Activated T-helper 1 cell treated with Interleukin-2 at 50 U/mL for 16 hours (primary cell): ENCODE measurements around the gene OCSTAMP.

Experiments used
- DNase-seq: peaks from one replicate; pipeline ENCODE4 v3.0.0-alpha.2; 2020; ENCODE audit warnings: low read depth

OCSTAMP gene

DNA sequence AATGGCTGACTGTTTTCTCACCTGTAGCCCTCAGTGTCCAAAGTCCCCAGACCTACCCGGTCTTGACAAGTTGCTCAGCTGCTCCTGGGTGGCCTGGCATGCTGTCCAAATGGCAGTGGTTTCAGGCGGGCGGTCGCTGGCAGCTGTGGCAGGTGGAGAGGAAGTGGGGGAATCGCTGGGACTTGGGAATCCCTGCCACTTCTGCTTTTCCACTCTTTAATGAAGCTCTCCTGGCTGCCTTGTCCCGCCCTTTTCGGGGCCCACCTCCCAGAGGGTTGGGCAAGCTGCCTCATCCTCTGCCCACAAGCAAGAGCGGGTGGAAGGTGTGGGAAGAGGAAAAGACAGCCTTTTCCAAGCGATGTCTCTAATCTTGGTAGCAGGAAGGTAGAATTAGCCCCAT lies at the start of gene OCSTAMP:
TSS of gene OCSTAMP (minus strand) at position 194 of the 400 bp plus-strand sequence. CDS start at position 100, 94 bp downstream.
- no peak for DNase-seq

GRCh38 chr20:46599227-46599987 lies 49.0 kb upstream of the OCSTAMP start:
- no peak for DNase-seq

DNA sequence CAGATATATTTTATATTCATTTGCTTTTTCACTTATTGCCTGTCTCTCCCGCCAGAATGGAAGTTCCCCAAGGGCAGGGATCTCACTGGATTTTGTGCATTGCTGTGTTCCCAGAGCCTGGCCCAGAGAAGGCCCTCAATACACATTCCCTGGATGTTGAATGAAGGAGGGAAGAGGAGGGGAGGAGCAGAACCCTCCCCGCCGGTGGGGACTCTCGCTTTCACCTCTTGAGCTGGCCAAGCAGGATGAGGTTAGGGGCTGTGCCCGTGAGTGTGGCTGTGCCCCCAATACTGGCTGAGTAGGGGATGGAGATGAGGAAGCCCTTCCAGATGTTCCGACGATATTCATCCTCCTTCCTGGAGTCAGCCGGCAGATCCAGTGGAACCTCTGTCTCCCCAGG lies 45.5 kb upstream of the OCSTAMP start:
- DNase-seq = no peak

DNA sequence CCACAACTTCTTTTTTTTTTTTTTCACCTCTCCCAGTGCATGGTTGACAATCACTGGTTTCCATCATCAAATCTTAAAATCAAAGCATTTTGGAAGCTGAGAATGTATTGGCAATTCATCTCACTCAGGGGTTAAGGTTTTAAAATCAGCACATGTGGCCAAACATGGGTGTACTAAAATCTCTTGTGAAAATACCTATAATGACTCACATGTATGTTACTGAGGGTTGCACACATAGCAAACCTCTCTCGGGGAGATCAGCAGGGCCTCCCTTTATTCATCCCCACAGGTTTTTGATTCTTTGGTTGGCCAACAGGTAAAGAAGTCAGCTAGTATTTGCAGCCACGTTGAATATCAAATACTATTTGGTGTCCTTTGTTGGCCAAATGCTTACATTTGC lies 44.3 kb upstream of the OCSTAMP start:
- DNase-seq = no peak

DNA sequence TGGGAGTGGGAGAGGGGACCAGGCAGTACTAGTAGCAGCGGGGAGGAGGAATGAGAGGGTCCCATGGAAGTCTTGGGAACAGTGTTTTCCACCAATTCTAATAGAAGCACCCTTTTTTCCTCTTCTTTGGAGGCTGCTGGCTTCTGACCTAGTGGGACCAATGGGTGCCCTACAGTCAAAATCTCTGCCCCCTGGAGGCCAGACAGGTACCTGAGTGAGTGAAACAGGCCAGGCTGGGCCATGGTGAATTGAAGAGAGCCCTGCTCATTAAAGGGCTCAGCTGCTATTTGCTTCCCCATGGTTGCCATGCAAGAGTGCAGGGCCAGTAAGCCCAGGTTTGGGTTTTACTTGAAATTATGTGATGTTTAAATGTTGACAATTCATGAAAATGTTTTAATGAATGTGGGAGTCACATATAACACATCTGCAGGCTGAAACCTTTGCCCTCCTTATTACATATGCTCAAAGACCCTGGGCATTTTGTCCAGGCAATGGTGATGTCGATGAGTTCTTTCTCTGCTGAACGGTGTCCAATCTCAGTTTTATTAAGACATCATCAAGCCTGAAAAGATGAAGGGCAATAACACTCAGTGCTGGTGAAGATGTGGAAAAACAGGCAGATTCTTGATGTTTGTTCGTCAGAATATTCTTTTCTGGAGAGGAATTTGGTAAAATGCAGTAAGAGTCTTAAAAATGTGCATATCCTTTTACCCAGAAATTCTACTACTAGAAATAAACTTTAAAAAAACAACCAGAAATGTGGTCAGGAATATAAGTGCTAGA lies 42.3 kb upstream of the OCSTAMP start:
- DNase-seq = no peak

GRCh38 chr20:46590443-46590842 lies 40.0 kb upstream of the OCSTAMP start:
- no peak for DNase-seq

- no peak for DNase-seq
Measured at GRCh38 chr20:46588532-46589511, 38.4 kb upstream of the OCSTAMP start.

DNA sequence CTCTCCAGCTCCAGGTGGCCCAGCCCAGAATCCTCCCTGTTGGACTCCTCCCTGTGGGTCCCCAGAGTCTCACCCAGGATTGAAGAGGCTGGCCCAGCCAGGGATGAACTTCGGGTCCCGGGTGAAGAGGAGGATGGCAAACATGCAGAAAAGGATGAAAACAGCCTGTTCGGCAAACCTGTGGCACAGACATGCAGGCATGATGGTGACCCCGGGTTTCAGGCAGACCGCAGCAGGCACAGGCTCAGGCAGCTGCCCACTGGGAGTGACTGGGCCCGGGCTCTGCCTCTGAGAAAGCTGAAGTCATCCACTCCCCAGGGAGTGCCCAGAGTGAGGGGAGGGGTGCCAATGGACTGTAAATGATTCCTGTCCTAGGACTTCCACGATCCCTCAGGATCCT lies 37.5 kb upstream of the OCSTAMP start:
- DNase-seq = no peak

GRCh38 chr20:46586724-46587123 lies 36.3 kb upstream of the OCSTAMP start:
- no peak for DNase-seq

DNA sequence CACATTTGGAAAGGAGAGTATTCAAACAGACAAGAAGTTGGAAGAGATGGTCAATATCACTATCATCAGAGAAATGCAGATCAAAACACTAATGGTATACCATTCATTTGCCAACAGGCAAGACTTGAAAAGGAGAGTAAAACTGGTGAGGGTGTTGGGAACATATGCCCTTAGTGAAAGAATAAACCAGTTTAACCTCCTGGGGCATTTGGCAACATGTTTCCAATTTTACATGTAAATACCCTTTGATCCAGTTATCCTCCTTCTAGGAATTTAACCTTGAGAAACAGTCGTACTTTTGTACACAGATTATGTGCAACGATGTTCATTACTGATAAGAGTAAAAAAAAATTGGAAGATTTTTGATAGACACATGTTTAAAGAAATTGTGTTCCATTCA lies 34.1 kb upstream of the OCSTAMP start:
- no peak for DNase-seq

DNA sequence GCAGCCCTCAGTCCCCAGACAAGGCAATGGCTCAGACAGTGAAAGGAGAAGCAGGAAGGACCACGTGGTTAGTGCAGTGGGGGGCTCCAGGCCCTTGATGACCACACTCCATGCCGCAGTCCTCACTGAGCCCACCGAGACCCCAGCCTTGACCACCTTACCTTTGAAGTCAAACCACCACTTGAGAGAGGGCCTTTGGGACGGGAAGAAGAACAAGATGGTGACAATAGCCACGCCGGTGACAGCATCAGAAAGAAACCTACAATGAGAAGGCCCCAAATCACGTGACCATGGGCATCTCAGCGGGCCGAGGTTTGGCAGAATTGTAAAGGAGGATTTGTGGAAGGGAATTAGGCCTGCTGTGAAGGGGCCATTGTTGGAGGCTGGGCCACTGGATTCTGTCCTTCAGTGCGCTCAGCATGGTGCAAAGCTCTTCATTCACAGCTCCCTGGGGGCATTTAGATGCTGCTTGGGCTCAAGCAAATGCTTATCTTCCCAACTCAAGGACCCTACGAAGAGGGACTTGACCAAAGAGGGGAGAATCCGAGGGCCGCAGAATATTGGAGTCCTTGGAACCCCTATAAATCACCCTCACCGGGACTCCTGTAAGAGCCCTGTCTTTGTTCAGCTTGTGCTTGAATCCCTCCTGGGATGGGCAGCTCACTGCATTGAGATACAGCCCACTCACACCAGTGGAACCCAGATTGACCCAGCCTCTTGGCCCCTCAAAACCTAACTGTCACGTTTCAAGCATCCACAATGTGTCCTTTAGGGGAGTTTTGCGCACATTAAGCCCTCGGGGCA lies 33.2 kb upstream of the OCSTAMP start:
- no peak for DNase-seq

DNA sequence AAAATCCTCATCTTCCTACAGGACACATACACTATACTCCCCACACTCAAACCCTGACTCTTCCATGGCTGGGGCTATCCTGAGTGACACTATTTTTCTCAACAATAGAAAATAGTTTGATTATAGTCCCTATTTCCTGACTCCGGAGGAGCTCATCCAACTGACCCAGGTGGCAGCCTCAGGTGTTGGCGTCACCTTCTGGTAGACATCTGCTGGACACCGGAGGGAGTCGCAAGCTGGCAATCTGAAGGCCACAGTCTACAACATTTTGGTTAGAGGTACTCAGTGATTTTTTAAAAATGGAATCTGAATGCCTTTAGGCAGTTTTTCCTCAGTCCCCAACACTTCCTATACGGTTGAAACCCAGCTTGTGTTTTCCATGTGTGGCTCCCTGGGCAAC lies 32.2 kb upstream of the OCSTAMP start:
- DNase-seq = no peak

DNA sequence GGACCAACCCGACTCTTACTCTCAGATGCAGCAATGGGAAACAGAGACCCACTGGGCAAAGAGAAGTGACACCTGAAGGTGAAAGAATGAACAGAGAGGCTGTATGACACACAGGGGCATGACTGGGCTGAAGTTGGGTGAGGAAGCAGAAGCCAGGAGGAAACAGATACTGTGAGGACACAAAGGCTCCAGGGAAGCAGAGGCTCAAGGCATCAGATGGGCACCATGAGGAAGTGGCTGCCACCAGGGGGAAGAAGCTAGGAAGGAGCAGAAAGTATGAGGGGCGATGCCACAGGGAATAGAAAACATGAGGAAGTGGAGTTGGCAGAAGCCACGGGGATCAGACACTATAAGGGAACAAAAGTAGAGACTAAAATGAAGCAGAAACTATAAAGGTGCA lies 30.9 kb upstream of the OCSTAMP start:
- DNase-seq = no peak

GRCh38 chr20:46580613-46581205 lies 30.3 kb upstream of the OCSTAMP start:
- DNase-seq = no peak

- no peak for DNase-seq
Measured at GRCh38 chr20:46578745-46579144, 28.3 kb upstream of the OCSTAMP start.

GRCh38 chr20:46576774-46577395 lies 26.4 kb upstream of the OCSTAMP start:
- DNase-seq = no peak

DNA sequence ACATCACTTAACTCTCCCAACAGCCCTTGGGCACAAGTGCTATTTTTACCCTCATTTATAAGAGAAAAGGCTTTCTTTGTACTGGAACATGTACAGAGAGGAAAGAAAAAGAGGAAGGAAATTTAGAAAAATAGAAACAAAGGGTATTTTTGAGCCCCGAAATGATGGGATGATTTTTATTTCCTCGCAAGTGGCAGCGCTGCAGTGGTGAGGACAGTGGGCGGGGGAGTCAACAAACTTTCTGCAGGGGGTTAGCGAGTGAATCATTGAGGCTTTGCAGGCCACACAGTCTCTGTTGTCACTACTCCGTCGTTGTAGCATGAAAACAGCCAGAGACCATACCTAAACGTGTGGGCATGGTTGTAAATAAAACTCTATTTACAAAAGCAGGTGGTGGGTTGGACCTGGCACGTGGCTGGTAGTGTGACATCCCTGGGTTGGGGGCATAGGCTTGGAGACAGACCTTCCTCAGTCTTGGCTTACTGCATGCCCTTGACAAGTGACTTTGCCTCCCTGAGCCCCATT lies 25.5 kb upstream of the OCSTAMP start:
- DNase-seq = no peak

DNA sequence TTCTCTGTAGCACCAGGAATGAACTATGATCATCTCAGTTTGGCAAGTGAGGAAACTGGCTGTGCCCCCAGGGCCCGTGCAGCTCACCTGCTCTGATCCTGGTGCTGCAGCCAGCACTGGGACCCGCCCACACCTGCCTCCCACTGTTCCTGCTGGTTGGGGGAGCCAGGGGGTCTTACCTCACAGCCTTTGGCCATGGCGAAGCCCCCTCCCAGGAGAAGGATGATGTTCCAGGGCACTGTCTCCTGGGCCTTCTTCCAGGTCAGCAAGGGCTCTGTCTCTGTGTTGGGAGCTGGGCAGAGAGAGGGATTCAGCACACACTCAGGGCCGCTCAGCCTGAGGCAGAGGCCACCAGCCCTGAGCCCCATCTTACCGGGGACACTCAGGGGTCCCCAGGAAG lies 24.9 kb upstream of the OCSTAMP start:
- no peak for DNase-seq

GRCh38 chr20:46573788-46574584 lies 23.5 kb upstream of the OCSTAMP start:
- no peak for DNase-seq
